Smooth muscle cell (in vitro differentiated cells): ENCODE results near the gene PODXL2. TPM values are rescaled to one million over a fixed set of nuclear protein-coding genes. Genes with fewer than 3 reads are reported as not detected.

Experiments
- DNase-seq: peaks from one replicate; lab custom pipeline; 2025; ENCODE audit not compliant: unreplicated experiment; lab: John Stamatoyannopoulos, UW
- H2AFZ ChIP-seq: fragments of 200-600 bp; sonication (generic); 2 replicates; pipeline ENCODE4 v1.6.0; 2016; ENCODE audit warnings: antibody characterized with exemption, low read depth, mild to moderate bottlenecking
- H3F3A ChIP-seq: fragments of 200-600 bp; sonication (generic); 2 replicates; pipeline ENCODE4 v1.6.0; 2017; ENCODE audit warnings: antibody characterized with exemption, low read depth
- H3K27ac ChIP-seq: fragments of 200-600 bp; sonication (generic); 2 replicates; pipeline ENCODE4 v1.5.1; 2016; ENCODE audit warnings: low read depth, mild to moderate bottlenecking
- H3K27me3 ChIP-seq: fragments of 200-600 bp; sonication (generic); 2 replicates; pipeline ENCODE4 v1.6.1; 2016; ENCODE audit warnings: low read depth, mild to moderate bottlenecking
- H3K36me3 ChIP-seq: fragments of 200-600 bp; sonication (generic); 2 replicates; pipeline ENCODE4 v1.5.1; 2016; ENCODE audit warnings: low read depth
- H3K4me1 ChIP-seq: fragments of 200-600 bp; sonication (generic); 2 replicates; pipeline ENCODE4 v1.5.1; 2016; ENCODE audit warnings: low read depth
- H3K4me2 ChIP-seq: fragments of 200-600 bp; sonication (generic); 2 replicates; pipeline ENCODE4 v1.6.0; 2016; ENCODE audit warnings: mild to moderate bottlenecking
- H3K4me3 ChIP-seq: fragments of 200-600 bp; sonication (generic); 2 replicates; pipeline ENCODE4 v1.5.1; 2016; ENCODE audit warnings: mild to moderate bottlenecking
- H3K79me2 ChIP-seq: fragments of 200-600 bp; sonication (generic); 2 replicates; pipeline ENCODE4 v1.6.0; 2016; ENCODE audit warnings: low read depth, mild to moderate bottlenecking
- H3K9ac ChIP-seq: fragments of 200-600 bp; sonication (generic); 2 replicates; pipeline ENCODE4 v1.6.0; 2016; ENCODE audit warnings: low read depth
- H3K9me3 ChIP-seq: fragments of 200-600 bp; sonication (generic); replicated peaks from 2 replicates; pipeline ENCODE4 v1.5.1; 2016; ENCODE audit warnings: low read depth
- H4K20me1 ChIP-seq: fragments of 200-600 bp; sonication (generic); 2 replicates; pipeline ENCODE4 v1.6.0; 2016; ENCODE audit warnings: low read depth
- WGBS: methylation state at CpG from one replicate; pipeline ENCODE4 v1.1.7; 2016; ENCODE audit warnings: low lambda C conversion rate; 5-methylcytosine and 5-hydroxymethylcytosine counted together
- polyA plus RNA-seq: library from polyadenylated mRNA; unstranded; fragments of >200 nt; fragmentation: Nextera tagmentation; extraction: Ambion mirVana; gene quantifications from 2 replicates; pipeline ENCODE4 v1.2.1, GENCODE V29; 2016
- total RNA-seq: library from RNA; depleted of rRNA; stranded (reverse); fragments of >200 nt; gene quantifications from 2 replicates; pipeline ENCODE4 v1.2.3, GENCODE V29; 2014
- TF ChIP-seq, protein P1 (sequence below): fragments of 200-600 bp; sonication (generic); IDR thresholded peaks from 2 replicates; pipeline ENCODE4 v1.5.1; 2017; ENCODE audit warnings: borderline replicate concordance, mild to moderate bottlenecking, antibody characterized with exemption; ENCODE audit not compliant: insufficient read depth, poor library complexity, severe bottlenecking

The PODXL2 gene
- total and polyA plus RNA-seq, 2 experiments from 2014 or later = 4.1 to 9.7 TPM

DNA sequence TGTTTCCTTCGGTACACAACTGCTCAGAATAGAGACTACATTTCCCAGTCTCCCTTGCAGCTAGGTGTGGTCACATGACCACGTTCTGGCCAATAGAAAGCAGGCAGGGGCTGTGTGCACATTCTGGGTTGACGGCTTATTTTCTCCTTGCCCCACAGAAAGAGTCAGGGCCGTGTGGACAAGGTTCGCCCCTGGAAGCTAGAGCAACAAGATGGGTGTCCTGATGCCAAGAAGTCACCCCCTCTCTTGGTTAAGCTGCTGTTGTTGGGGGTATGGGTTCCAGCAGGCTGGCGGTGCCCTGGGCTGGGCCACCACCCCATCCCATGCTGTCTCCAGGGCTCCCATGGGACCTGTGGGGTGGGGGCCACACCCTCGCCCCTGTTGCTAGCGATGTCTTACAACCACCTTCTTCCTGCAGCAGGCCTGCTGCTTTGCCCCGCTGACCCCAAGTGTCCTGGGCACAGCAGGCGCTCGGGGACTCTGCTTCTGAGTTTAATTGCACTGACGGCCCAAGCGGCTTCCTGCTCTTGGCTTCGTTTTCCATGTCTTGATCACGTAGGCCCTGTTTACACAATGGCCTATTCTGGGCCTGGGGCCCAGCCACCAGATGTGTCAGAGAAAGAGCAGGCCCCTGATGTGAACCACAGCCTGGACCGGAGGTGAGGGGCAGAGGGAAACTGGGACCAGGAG is 68.7 kb downstream of the PODXL2 start:
- no peak overlapping the region for H3K4me3 ChIP-seq
- H3K36me3 ChIP-seq = no peaks in the 10 kb centered on the region
- peak; percentile 65 for DNase-seq
- no peak overlapping the region for H3K9ac ChIP-seq
- H3F3A ChIP-seq = peaks cover 3% of the 10 kb centered on the region
- H3K4me2 ChIP-seq = peak overlapping the region; percentile 49
- peaks cover 6% of the 10 kb centered on the region for H3K4me1 ChIP-seq
- WGBS = 50% methylated on average over 16 of the region's 16 CpGs
- H3K27me3 ChIP-seq = no peaks in the 10 kb centered on the region
- no peak overlapping the region for H2AFZ ChIP-seq
- H3K9me3 ChIP-seq = no peaks in the 10 kb centered on the region
- TF ChIP-seq, protein P1, sequence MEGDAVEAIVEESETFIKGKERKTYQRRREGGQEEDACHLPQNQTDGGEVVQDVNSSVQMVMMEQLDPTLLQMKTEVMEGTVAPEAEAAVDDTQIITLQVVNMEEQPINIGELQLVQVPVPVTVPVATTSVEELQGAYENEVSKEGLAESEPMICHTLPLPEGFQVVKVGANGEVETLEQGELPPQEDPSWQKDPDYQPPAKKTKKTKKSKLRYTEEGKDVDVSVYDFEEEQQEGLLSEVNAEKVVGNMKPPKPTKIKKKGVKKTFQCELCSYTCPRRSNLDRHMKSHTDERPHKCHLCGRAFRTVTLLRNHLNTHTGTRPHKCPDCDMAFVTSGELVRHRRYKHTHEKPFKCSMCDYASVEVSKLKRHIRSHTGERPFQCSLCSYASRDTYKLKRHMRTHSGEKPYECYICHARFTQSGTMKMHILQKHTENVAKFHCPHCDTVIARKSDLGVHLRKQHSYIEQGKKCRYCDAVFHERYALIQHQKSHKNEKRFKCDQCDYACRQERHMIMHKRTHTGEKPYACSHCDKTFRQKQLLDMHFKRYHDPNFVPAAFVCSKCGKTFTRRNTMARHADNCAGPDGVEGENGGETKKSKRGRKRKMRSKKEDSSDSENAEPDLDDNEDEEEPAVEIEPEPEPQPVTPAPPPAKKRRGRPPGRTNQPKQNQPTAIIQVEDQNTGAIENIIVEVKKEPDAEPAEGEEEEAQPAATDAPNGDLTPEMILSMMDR = no peak
- H3K27ac ChIP-seq = peak overlapping the region; percentile 60
- no peaks in the 10 kb centered on the region for H3K79me2 ChIP-seq
- H4K20me1 ChIP-seq = no peaks in the 10 kb centered on the region

DNA sequence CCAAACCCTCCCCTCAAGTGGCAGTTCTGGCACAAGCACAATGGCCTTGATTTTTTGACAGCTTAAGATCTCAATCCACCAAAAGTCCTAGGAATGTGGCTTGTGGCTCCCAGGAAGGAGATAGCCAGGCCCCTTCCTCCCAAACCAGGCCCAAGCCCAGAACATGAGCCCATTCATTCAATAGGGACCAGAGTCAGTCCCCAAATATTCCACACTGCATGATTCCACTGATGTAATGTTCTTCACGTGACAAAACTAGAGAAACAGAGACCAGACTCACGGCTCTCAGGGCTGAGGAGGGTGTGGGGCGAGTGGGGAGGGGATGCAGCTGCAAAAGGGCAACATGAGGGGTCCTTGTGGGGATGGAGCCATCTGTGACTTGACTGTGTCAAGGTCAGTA is 69.3 kb downstream of the PODXL2 start:
- Histone ChIP-seq H3F3A (peaks cover 3% of the 10 kb centered on the region), H3K9ac (no peak overlapping the region), H3K4me1 (peaks cover 6% of the 10 kb centered on the region), H2AFZ (no peak overlapping the region), H4K20me1 (no peaks in the 10 kb centered on the region), H3K36me3 (no peaks in the 10 kb centered on the region), H3K4me2 (no peak overlapping the region), H3K4me3 (no peak overlapping the region), H3K27me3 (no peaks in the 10 kb centered on the region), H3K9me3 (no peaks in the 10 kb centered on the region), H3K79me2 (no peaks in the 10 kb centered on the region), H3K27ac (peak overlapping the region; percentile 60)
- WGBS = 61% methylated on average over 3 of the region's 3 CpGs
- DNase-seq = no peak
- TF ChIP-seq, protein P1 = no peak

DNA sequence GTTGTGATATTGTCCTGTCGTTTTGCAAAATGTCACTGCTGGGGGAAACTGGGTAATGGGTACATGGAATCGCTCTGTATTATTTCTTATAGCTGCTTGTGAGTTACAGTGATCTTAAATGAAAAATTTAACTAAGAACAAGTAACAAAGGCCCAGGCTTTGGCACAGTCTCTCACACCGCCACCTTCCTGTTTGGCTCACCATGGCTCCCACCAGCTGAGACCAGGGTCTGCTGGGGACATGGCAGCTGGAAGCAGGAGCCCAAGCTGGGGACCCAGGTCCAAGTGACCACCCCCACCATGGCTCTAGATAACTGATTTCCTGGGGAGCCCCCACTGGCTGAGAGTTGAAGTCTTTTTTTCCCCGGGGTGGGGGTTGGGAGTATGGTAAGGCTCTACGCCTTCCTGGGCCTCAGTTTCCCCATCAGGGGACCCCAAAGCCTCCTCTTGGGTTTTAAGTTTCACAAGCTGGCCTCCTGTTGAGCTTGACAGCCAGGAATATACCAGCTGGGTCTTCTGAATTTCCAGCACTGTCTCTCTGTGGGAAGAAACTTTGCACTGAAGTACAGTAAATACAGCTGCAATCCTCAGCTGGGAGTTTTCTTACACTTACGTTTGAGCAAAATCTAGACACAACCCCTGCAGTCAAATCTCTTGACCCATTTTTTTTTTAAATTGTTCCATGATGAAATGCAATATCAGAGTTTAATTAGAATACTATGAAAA is 69.9 kb downstream of the PODXL2 start:
- TF ChIP-seq, protein P1 = no peak
- H3K79me2 ChIP-seq = no peaks in the 10 kb centered on the region
- H3K36me3 ChIP-seq = no peaks in the 10 kb centered on the region
- H4K20me1 ChIP-seq = no peaks in the 10 kb centered on the region
- H3K27me3 ChIP-seq = no peaks in the 10 kb centered on the region
- H3K4me1 ChIP-seq = peaks cover 6% of the 10 kb centered on the region
- H3K4me3 ChIP-seq = no peak overlapping the region
- 78% methylated on average over 6 of the region's 6 CpGs for WGBS
- peak overlapping the region; percentile 60 for H3K27ac ChIP-seq
- no peak overlapping the region for H3K4me2 ChIP-seq
- H3K9ac ChIP-seq = no peak overlapping the region
- no peak overlapping the region for H2AFZ ChIP-seq
- no peaks in the 10 kb centered on the region for H3K9me3 ChIP-seq
- H3F3A ChIP-seq = peaks cover 3% of the 10 kb centered on the region
- no peak for DNase-seq
